ENCODE results near the gene TXNRD2.

- TF ChIP-seq CTCF (IDR thresholded peaks at IDR 0.05) = no peak
- no peak for TF ChIP-seq EZH2phosphoT487 (IDR thresholded peaks at IDR 0.05)
- TF ChIP-seq EZH2 (IDR thresholded peaks at IDR 0.05) = no peak
Measured at GRCh38 chr22:19902245-19902715, 39.3 kb downstream of the TXNRD2 start.
